ENCODE results near the gene IL36G. TPM values are rescaled to one million over a fixed set of nuclear protein-coding genes. Genes with fewer than 3 reads are reported as not detected.

The IL36G gene
- total and polyA plus RNA-seq, 9 of the 15 experiments (the other 6 are each of a cell fraction or from before 2014, with no cell fraction given) = not detected

- TF ChIP-seq, protein P1, sequence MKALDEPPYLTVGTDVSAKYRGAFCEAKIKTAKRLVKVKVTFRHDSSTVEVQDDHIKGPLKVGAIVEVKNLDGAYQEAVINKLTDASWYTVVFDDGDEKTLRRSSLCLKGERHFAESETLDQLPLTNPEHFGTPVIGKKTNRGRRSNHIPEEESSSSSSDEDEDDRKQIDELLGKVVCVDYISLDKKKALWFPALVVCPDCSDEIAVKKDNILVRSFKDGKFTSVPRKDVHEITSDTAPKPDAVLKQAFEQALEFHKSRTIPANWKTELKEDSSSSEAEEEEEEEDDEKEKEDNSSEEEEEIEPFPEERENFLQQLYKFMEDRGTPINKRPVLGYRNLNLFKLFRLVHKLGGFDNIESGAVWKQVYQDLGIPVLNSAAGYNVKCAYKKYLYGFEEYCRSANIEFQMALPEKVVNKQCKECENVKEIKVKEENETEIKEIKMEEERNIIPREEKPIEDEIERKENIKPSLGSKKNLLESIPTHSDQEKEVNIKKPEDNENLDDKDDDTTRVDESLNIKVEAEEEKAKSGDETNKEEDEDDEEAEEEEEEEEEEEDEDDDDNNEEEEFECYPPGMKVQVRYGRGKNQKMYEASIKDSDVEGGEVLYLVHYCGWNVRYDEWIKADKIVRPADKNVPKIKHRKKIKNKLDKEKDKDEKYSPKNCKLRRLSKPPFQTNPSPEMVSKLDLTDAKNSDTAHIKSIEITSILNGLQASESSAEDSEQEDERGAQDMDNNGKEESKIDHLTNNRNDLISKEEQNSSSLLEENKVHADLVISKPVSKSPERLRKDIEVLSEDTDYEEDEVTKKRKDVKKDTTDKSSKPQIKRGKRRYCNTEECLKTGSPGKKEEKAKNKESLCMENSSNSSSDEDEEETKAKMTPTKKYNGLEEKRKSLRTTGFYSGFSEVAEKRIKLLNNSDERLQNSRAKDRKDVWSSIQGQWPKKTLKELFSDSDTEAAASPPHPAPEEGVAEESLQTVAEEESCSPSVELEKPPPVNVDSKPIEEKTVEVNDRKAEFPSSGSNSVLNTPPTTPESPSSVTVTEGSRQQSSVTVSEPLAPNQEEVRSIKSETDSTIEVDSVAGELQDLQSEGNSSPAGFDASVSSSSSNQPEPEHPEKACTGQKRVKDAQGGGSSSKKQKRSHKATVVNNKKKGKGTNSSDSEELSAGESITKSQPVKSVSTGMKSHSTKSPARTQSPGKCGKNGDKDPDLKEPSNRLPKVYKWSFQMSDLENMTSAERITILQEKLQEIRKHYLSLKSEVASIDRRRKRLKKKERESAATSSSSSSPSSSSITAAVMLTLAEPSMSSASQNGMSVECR (CRISPR knock-in tag; IDR thresholded peaks at IDR 0.05) = no peak
- TF ChIP-seq ZNF3 (CRISPR knock-in tag; IDR thresholded peaks at IDR 0.05) = no peak
- no peak for TF ChIP-seq ETV1 (tag; conservative IDR thresholded peaks at IDR 0.05; ENCODE audit: low read depth)
- TF ChIP-seq, protein P2, sequence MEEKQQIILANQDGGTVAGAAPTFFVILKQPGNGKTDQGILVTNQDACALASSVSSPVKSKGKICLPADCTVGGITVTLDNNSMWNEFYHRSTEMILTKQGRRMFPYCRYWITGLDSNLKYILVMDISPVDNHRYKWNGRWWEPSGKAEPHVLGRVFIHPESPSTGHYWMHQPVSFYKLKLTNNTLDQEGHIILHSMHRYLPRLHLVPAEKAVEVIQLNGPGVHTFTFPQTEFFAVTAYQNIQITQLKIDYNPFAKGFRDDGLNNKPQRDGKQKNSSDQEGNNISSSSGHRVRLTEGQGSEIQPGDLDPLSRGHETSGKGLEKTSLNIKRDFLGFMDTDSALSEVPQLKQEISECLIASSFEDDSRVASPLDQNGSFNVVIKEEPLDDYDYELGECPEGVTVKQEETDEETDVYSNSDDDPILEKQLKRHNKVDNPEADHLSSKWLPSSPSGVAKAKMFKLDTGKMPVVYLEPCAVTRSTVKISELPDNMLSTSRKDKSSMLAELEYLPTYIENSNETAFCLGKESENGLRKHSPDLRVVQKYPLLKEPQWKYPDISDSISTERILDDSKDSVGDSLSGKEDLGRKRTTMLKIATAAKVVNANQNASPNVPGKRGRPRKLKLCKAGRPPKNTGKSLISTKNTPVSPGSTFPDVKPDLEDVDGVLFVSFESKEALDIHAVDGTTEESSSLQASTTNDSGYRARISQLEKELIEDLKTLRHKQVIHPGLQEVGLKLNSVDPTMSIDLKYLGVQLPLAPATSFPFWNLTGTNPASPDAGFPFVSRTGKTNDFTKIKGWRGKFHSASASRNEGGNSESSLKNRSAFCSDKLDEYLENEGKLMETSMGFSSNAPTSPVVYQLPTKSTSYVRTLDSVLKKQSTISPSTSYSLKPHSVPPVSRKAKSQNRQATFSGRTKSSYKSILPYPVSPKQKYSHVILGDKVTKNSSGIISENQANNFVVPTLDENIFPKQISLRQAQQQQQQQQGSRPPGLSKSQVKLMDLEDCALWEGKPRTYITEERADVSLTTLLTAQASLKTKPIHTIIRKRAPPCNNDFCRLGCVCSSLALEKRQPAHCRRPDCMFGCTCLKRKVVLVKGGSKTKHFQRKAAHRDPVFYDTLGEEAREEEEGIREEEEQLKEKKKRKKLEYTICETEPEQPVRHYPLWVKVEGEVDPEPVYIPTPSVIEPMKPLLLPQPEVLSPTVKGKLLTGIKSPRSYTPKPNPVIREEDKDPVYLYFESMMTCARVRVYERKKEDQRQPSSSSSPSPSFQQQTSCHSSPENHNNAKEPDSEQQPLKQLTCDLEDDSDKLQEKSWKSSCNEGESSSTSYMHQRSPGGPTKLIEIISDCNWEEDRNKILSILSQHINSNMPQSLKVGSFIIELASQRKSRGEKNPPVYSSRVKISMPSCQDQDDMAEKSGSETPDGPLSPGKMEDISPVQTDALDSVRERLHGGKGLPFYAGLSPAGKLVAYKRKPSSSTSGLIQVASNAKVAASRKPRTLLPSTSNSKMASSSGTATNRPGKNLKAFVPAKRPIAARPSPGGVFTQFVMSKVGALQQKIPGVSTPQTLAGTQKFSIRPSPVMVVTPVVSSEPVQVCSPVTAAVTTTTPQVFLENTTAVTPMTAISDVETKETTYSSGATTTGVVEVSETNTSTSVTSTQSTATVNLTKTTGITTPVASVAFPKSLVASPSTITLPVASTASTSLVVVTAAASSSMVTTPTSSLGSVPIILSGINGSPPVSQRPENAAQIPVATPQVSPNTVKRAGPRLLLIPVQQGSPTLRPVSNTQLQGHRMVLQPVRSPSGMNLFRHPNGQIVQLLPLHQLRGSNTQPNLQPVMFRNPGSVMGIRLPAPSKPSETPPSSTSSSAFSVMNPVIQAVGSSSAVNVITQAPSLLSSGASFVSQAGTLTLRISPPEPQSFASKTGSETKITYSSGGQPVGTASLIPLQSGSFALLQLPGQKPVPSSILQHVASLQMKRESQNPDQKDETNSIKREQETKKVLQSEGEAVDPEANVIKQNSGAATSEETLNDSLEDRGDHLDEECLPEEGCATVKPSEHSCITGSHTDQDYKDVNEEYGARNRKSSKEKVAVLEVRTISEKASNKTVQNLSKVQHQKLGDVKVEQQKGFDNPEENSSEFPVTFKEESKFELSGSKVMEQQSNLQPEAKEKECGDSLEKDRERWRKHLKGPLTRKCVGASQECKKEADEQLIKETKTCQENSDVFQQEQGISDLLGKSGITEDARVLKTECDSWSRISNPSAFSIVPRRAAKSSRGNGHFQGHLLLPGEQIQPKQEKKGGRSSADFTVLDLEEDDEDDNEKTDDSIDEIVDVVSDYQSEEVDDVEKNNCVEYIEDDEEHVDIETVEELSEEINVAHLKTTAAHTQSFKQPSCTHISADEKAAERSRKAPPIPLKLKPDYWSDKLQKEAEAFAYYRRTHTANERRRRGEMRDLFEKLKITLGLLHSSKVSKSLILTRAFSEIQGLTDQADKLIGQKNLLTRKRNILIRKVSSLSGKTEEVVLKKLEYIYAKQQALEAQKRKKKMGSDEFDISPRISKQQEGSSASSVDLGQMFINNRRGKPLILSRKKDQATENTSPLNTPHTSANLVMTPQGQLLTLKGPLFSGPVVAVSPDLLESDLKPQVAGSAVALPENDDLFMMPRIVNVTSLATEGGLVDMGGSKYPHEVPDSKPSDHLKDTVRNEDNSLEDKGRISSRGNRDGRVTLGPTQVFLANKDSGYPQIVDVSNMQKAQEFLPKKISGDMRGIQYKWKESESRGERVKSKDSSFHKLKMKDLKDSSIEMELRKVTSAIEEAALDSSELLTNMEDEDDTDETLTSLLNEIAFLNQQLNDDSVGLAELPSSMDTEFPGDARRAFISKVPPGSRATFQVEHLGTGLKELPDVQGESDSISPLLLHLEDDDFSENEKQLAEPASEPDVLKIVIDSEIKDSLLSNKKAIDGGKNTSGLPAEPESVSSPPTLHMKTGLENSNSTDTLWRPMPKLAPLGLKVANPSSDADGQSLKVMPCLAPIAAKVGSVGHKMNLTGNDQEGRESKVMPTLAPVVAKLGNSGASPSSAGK (IDR thresholded peaks at IDR 0.05) = no peak
- TF ChIP-seq HNRNPLL (IDR thresholded peaks at IDR 0.05; ENCODE audit: low read depth, low read length, poor library complexity, severe bottlenecking) = no peak
- TF ChIP-seq GATAD2B (IDR thresholded peaks at IDR 0.05; ENCODE audit: borderline replicate concordance) = no peak
These were observed 15.3 kb upstream of the IL36G start (continued) for GRCh38 chr2:112962308-112963175.

Measured in K562 (cell line).